Middle frontal gyrus (tissue), 1 donor: ENCODE results near the gene PTPRF.
A peak's percentile ranks its signal among the peaks of the same experiment; 100 is the strongest.

Experiments
- DNase-seq: peaks from one replicate; pipeline ENCODE4 v3.0.0-alpha.2; 2015; ENCODE audit warnings: low spot score; ENCODE audit errors: extremely low spot score

The PTPRF gene

GRCh38 chr1:43604192-43604591 is 73.5 kb downstream of the PTPRF start:
- no peak for DNase-seq

DNA sequence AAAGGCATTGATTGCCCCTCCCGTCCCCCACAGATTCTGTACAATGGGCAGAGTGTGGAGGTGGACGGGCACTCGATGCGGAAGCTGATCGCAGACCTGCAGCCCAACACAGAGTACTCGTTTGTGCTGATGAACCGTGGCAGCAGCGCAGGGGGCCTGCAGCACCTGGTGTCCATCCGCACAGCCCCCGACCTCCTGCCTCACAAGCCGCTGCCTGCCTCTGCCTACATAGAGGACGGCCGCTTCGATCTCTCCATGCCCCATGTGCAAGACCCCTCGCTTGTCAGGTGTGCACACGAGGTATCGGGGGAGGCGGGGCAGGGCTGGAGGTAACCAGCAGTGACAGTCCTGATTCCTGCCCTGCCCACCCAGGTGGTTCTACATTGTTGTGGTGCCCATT is 74.5 kb downstream of the PTPRF start:
- DNase-seq = no peak

DNA sequence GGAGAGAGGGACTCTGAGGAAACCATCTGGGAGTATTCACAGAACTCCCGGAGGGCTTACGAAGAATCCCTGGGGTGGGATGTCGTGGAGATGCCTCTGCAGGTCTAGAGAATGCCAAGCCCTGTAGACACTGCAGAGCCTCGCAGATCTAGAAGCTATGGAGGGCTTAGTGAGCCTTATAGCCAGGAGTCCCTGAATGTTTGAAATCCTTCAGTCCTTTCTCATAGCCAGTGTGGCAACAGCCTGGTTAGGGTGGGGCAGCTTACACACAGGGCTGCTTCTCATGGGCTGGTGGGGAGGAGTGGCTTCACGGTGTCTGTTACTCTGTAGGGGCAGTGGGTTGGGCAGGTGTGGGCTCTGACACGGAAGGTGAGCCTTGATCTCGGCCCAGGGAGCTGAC is 75.1 kb downstream of the PTPRF start:
- DNase-seq = no peak

- no peak for DNase-seq
Observed at GRCh38 chr1:43606624-43607023, 75.9 kb downstream of the PTPRF start.

DNA sequence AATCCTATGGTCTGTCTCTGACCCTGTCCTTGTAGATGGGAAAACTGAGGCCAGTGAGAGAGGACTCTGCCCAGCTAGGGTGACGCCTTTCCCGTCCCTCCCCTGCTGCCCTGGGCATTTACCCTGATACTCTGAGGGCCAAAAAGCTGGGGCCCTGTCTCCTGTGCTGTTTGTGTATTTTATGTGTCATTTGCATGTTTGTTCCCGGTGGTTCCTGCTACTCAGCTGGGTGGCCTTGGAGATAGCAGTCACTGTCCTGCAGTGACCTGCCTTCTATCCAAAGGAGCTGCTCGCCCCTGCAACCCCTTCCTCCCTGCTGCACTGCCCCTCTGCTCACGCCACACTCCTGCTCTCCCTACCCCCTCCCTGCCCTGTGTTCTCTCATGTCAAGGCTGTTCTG is 78.1 kb downstream of the PTPRF start:
- no peak for DNase-seq

GRCh38 chr1:43610339-43610738 is 79.7 kb downstream of the PTPRF start:
- DNase-seq = no peak

GRCh38 chr1:43611950-43612349 is 81.3 kb downstream of the PTPRF start:
- no peak for DNase-seq

DNA sequence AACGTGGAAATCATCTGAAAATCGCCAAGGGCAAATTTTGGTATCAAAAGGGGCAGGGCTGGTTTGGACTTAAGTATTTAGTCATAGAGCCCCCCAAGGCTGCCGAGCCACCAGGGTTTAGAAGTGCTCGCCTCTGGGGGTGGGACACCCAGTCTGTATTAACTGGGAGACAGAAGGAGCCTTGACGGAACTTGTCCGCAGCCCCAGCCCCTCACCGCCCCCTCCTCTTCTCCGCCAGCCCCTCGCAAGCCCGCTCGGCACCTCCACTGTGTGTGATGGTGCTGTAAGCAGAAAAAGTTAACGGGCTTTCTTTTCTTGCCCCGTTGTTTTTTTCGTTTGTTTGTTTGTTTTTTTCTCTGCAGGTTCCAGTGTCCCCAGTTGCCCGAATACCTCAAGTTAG is 81.7 kb downstream of the PTPRF start:
- DNase-seq = no peak

GRCh38 chr1:43613075-43613942 is 82.6 kb downstream of the PTPRF start:
- no peak for DNase-seq

GRCh38 chr1:43614211-43614610 is 83.5 kb downstream of the PTPRF start:
- no peak for DNase-seq

GRCh38 chr1:43614891-43615290 is 84.2 kb downstream of the PTPRF start:
- DNase-seq = no peak

- DNase-seq = no peak
Observed at GRCh38 chr1:43616383-43616782, 85.7 kb downstream of the PTPRF start.

DNA sequence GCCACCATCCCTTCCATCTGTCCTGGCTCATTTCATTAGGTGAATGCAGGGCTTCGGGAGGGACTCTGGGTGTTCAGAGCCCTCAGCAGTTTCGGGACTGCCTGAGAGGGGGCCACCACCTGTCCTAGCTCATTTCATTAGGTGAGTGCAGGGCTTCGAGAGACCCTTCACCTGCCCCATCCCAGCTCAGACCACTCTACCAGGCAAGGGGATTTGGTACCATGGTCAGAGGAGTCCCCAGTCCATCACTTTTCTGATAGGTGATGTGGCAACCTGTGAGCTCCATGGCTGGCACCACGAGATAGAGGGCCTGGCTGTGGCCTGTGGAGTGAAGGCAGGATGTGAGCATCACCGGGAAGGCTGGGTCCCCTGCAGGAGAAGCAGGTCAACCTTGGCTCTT is 86.3 kb downstream of the PTPRF start:
- no peak for DNase-seq

- DNase-seq = no peak
Observed at GRCh38 chr1:43617668-43618067, 87.0 kb downstream of the PTPRF start.

DNA sequence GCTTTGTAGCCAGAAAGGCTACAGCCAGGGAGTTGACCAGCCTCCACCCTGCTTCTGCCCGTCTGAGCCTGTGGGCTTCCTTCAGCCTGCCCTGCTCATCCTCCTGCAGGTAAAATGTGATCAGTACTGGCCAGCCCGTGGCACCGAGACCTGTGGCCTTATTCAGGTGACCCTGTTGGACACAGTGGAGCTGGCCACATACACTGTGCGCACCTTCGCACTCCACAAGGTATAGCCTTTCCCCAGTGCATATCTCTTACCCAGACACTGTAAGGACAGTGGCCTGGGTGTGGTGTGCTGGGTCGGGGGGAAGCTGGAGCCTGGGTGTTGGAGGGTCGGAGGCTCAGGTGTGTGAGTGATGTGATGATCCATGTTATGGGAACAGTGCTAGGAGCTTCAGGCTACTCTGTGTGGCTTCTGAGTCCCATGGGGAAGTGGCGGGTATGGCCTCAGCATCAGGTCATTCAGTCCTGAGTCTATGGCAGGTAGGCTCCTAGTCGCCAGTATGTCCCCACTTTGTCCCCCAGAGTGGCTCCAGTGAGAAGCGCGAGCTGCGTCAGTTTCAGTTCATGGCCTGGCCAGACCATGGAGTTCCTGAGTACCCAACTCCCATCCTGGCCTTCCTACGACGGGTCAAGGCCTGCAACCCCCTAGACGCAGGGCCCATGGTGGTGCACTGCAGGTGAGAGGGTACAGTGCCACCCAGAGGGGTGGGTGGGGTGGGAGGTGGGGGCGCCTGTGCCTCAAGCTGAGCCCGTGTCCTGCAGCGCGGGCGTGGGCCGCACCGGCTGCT is 88.0 kb downstream of the PTPRF start:
- no peak for DNase-seq

DNA sequence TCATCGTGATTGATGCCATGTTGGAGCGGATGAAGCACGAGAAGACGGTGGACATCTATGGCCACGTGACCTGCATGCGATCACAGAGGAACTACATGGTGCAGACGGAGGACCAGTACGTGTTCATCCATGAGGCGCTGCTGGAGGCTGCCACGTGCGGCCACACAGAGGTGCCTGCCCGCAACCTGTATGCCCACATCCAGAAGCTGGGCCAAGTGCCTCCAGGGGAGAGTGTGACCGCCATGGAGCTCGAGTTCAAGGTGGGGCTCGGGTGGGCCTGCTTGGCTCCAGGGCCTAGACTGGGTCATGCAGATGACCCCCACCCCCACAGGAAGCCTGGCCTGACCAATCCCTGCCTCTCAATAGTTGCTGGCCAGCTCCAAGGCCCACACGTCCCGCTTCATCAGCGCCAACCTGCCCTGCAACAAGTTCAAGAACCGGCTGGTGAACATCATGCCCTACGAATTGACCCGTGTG is 88.7 kb downstream of the PTPRF start:
- no peak for DNase-seq

DNA sequence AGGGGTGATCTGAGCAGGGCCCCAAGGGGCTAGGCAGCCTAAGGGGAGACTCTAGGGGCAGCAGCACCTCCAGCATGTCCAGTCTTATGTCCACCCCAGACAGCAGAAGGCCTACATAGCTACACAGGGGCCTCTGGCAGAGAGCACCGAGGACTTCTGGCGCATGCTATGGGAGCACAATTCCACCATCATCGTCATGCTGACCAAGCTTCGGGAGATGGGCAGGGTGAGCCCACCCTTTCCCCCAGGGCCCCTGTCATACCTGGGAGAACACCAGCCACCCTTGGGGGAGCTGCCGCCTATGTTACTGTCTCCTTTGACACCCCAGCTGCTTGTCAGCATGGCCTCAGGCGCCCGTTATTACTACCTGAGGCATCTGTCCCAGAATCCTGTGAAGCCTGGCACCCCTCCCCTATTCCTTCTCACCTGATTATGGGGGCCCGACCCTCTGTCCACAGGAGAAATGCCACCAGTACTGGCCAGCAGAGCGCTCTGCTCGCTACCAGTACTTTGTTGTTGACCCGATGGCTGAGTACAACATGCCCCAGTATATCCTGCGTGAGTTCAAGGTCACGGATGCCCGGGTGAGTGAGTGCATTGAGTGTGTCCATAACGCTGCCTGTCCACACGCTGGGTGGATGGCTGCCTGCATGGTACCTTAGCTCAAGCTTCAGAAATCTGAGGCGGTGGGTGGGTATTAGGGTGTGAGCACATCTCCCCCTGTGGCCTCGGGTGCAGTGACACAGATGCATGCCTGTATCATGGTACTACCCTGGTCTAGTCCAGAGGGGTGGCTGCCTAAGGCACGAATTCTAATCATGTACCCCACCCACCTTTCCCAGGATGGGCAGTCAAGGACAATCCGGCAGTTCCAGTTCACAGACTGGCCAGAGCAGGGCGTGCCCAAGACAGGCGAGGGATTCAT is 89.6 kb downstream of the PTPRF start:
- no peak for DNase-seq

DNA sequence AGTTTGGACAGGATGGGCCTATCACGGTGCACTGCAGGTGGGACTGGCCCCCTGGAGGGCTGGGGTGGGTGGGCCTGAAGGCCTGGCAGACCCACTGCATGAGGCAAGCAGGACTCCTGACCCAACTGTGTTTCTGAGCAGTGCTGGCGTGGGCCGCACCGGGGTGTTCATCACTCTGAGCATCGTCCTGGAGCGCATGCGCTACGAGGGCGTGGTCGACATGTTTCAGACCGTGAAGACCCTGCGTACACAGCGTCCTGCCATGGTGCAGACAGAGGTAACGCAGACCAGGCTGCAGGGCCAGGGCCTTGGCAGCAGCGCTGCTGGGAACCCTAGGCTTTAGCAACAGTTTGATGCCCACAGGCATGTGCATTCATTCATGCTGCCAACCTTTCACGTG is 90.3 kb downstream of the PTPRF start:
- DNase-seq = no peak

DNA sequence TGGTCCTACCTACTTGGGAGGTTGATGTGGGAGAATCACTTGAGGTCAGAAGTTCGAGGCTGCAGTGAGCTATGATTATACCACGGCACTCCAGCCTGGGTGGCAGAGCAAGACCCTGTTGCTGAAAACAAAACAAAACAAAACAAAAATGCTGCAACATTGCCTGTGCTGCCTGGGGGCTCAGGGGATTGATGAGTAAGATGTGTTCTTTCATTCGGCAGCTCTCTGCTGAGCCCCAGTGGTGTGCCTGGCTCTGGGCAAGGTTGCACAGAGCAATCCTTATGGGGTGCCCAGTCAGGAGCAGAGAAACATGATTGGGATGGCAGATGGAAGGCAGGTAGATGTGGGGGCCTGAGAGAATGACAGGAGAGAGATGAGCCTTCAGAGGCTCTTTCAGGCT is 90.7 kb downstream of the PTPRF start:
- no peak for DNase-seq

DNA sequence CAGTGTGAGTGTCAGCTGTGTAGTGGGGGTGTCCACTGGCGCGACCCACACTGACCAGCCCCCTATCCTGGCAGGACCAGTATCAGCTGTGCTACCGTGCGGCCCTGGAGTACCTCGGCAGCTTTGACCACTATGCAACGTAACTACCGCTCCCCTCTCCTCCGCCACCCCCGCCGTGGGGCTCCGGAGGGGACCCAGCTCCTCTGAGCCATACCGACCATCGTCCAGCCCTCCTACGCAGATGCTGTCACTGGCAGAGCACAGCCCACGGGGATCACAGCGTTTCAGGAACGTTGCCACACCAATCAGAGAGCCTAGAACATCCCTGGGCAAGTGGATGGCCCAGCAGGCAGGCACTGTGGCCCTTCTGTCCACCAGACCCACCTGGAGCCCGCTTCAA is 91.2 kb downstream of the PTPRF start:
- DNase-seq = peak; percentile 25

GRCh38 chr1:43622471-43622870 is 91.8 kb downstream of the PTPRF start:
- peak; percentile 47 for DNase-seq
